H1 (cell line): ENCODE measurements around the gene LRRK1. TPM values are rescaled to one million over a fixed set of nuclear protein-coding genes. Genes with fewer than 3 reads are reported as not detected.

Source experiments
- JUND ChIP-seq: IDR thresholded peaks from 2 replicates; pipeline ENCODE4 v1.6.1; 2011; ENCODE audit warnings: mild to moderate bottlenecking, improper control_type of control experiment, low read length
- MAFK ChIP-seq: IDR thresholded peaks from 2 replicates; pipeline ENCODE4 v1.6.1; 2012; ENCODE audit warnings: low read depth, mild to moderate bottlenecking, improper control_type of control experiment, low read length
- RFX5 ChIP-seq: IDR thresholded peaks from 2 replicates; pipeline ENCODE4 v1.6.1; 2011; ENCODE audit warnings: low read depth, low read length, improper control_type of control experiment, borderline replicate concordance
- USF2 ChIP-seq: IDR thresholded peaks from 2 replicates; pipeline ENCODE4 v1.6.1; 2011; ENCODE audit warnings: low read length, improper control_type of control experiment
- polyA plus RNA-seq, 7 experiments: library from polyadenylated mRNA; depleted of rRNA in 3 of 7; stranded (reverse) in 5 of 7; unstranded in 2 of 7; fragments of >200 nt in 5 of 7; fragments of 200-250 nt in 2 of 7; gene quantifications; 1 replicate in 5 of 7; 2 replicates in 1 of 7; 4 replicates in 1 of 7; pipeline versions ENCODE4 v1.2.1 to v1.2.3, GENCODE V29; 2011 to 2013; ENCODE audit warnings: missing spikeins in 2 of 7, mixed read lengths in 2 of 7
- total RNA-seq: library from RNA; stranded (reverse); fragmentation: NEBNext Ultra II Directional; extraction: Animal tissue kit (Norgen Biotek cat#: 25700); gene quantifications from 2 replicates; pipeline ENCODE4 v1.2.1, GENCODE V29; 2021

Gene LRRK1
- total and polyA plus RNA-seq, 2 of the 8 experiments (the other 6 are each of a cell fraction or from before 2014, with no cell fraction given) = 1.2 to 3.6 TPM

- no peak for TF ChIP-seq JUND
- TF ChIP-seq RFX5 = no peak
- TF ChIP-seq USF2 = no peak
- TF ChIP-seq MAFK = no peak
Observed at GRCh38 chr15:101091080-101092017, 172.2 kb downstream of the LRRK1 start (continued).
